Cardiac muscle cell (in vitro differentiated cells and primary cell): ENCODE data around the gene MTG1. TPM values are rescaled to one million over a fixed set of nuclear protein-coding genes. Genes with fewer than 3 reads are reported as not detected.

Experiments
- DNase-seq, 2 donors: peaks; one replicate each; pipeline versions ENCODE4 v3.0.0 to v3.0.0-alpha.2; 2010 to 2017; ENCODE audit warnings: low read depth in 1 of 2, low spot score in 1 of 2
- H3K27ac ChIP-seq: fragments of 200-600 bp; sonication (generic); 2 replicates; pipeline ENCODE4 v1.5.1; 2016
- H3K27me3 ChIP-seq: fragments of 200-600 bp; sonication (generic); 2 replicates; pipeline ENCODE4 v1.6.0; 2016; ENCODE audit warnings: control low read depth
- H3K36me3 ChIP-seq: fragments of 200-600 bp; sonication (generic); 2 replicates; pipeline ENCODE4 v1.5.1; 2016; ENCODE audit warnings: control low read depth
- H3K4me1 ChIP-seq: fragments of 200-600 bp; sonication (generic); 2 replicates; pipeline ENCODE4 v1.8.1; 2017; ENCODE audit warnings: low read depth, mild to moderate bottlenecking, mixed run types
- H3K4me3 ChIP-seq: fragments of 200-600 bp; sonication (generic); 2 replicates; pipeline ENCODE4 v1.5.1; 2016; ENCODE audit warnings: mild to moderate bottlenecking
- H3K9me3 ChIP-seq: fragments of 200-600 bp; sonication (generic); 2 replicates; pipeline ENCODE4 v1.5.1; 2017; ENCODE audit warnings: low read depth, mild to moderate bottlenecking, control low read depth
- polyA plus RNA-seq: library from polyadenylated mRNA; unstranded; fragments of >200 nt; fragmentation: Nextera tagmentation; extraction: Ambion mirVana; gene quantifications from 2 replicates; pipeline ENCODE4 v1.2.1, GENCODE V29; 2016
- total RNA-seq: library from RNA; depleted of rRNA; stranded (reverse); fragments of >200 nt; gene quantifications from 2 replicates; pipeline ENCODE4 v1.2.3, GENCODE V29; 2016
- TF ChIP-seq, protein P1 (sequence below): IDR thresholded peaks from 2 replicates; pipeline ENCODE4 v1.5.1; 2012; ENCODE audit warnings: low read depth, mild to moderate bottlenecking, low read length

Gene MTG1
- total and polyA plus RNA-seq, 2 experiments from 2014 or later = 35.3 to 123 TPM

DNA sequence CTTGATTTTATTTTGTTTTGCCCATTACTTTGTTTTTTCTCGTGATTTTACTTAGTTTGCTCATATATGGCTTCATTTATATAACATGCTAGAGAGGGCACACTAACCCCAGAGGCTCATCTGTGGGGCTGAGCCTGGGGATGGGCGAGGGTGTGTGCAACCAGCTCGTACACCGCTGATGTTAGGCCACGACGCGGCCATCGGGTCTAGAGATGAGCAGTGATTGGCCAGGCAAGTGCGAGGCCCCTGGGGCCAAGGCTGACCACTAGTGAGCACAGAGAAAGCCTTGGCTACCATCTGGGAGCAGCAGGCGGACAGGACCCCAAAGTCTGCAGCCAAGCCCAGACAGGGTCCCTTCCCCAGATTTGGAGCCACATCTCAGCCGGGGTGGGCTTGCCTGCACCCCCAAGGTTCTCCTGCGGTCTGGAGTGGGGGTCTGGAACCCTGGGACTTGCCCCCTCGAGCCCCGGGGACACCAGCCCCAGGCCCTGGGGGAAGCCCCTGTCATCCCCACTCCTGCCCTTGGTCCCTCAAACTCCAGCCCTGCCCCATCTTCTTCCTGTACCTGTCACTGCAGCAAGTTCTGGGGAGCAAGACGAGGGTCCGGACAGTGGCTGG lies 39.9 kb upstream of the MTG1 start:
- TF ChIP-seq, protein P1, sequence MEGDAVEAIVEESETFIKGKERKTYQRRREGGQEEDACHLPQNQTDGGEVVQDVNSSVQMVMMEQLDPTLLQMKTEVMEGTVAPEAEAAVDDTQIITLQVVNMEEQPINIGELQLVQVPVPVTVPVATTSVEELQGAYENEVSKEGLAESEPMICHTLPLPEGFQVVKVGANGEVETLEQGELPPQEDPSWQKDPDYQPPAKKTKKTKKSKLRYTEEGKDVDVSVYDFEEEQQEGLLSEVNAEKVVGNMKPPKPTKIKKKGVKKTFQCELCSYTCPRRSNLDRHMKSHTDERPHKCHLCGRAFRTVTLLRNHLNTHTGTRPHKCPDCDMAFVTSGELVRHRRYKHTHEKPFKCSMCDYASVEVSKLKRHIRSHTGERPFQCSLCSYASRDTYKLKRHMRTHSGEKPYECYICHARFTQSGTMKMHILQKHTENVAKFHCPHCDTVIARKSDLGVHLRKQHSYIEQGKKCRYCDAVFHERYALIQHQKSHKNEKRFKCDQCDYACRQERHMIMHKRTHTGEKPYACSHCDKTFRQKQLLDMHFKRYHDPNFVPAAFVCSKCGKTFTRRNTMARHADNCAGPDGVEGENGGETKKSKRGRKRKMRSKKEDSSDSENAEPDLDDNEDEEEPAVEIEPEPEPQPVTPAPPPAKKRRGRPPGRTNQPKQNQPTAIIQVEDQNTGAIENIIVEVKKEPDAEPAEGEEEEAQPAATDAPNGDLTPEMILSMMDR = no peak
- Histone ChIP-seq H3K9me3 (no peaks in the 10 kb centered on the region), H3K27me3 (no peaks in the 10 kb centered on the region)

DNA sequence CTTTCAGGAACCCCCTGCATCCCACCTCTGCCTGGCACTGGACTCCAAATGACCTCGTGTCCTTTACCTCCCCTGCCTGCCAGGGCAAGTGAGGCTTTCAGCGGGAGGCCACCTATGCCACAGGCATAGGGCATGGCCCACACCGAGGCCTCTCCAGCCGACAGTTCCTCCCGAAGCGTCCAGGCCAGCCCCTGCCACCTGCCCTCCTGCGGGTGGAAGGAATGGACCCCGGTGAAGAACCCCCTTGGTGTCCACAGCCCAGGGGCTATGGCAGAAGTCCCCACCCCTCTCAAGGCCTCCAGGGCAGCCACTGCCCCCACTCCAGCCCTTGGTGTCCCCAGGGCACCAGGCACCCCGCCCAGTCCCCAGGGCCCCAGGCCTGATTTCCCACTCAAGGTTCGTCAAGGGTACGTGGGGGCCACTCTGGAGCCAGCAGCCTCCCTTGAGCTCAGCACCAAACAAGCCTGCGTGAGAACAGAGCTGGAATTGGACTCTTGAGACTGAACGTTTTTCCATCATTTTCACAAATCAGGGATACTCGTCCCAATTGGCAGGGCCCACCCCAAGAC lies 39.2 kb upstream of the MTG1 start:
- Histone ChIP-seq H3K27ac (no peak overlapping the region), H3K4me1 (peaks cover 4% of the 10 kb centered on the region), H3K9me3 (no peaks in the 10 kb centered on the region), H3K36me3 (no peaks in the 10 kb centered on the region), H3K4me3 (no peak overlapping the region), H3K27me3 (no peaks in the 10 kb centered on the region)
- no peak for DNase-seq
- TF ChIP-seq, protein P1 = no peak

More for the DNA sequence above, 39.9 kb upstream of the MTG1 start:
- Histone ChIP-seq H3K4me1 (no peaks in the 10 kb centered on the region), H3K36me3 (no peaks in the 10 kb centered on the region), H3K4me3 (no peak overlapping the region), H3K27ac (no peak overlapping the region)
- DNase-seq = no peak

DNA sequence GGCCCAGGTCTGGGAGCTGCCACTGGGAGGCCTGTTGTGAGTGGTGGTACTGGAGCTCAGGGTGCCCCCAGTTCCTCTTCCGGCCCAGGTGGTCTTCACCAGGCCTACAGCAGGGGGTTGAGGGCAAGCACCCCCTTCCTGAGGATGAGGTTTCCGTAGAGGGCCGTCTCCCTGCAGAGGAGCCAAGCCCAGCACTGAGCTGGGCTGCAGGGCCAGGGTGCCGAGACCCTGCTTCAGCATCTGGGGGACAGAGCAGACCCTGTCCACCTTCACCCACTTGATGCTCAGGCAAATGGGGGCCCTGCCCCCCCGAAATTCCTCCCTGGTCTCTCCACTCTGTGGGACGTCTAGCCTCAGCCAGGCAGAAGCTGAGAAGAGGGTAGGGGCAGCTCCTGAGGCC lies 38.7 kb upstream of the MTG1 start:
- TF ChIP-seq, protein P1 = no peak
- H3K4me1 ChIP-seq = peaks cover 5% of the 10 kb centered on the region
- H3K36me3 ChIP-seq = no peaks in the 10 kb centered on the region
- DNase-seq = no peak
- no peaks in the 10 kb centered on the region for H3K9me3 ChIP-seq
- H3K27me3 ChIP-seq = no peaks in the 10 kb centered on the region
- H3K27ac ChIP-seq = no peak overlapping the region
- no peak overlapping the region for H3K4me3 ChIP-seq

GRCh38 chr10:133355991-133356390 lies 38.0 kb upstream of the MTG1 start:
- no peaks in the 10 kb centered on the region for H3K36me3 ChIP-seq
- no peak overlapping the region for H3K4me3 ChIP-seq
- DNase-seq = no peak
- H3K27me3 ChIP-seq = no peaks in the 10 kb centered on the region
- TF ChIP-seq, protein P1 = no peak
- H3K4me1 ChIP-seq = peaks cover 5% of the 10 kb centered on the region
- no peaks in the 10 kb centered on the region for H3K9me3 ChIP-seq
- H3K27ac ChIP-seq = no peak overlapping the region

GRCh38 chr10:133356549-133357284 lies 37.2 kb upstream of the MTG1 start:
- TF ChIP-seq, protein P1 = no peak
- DNase-seq = peak in 1 of 2 donors; percentile 12
- Histone ChIP-seq H3K9me3 (no peaks in the 10 kb centered on the region), H3K27me3 (no peaks in the 10 kb centered on the region), H3K27ac (no peak overlapping the region), H3K4me1 (peaks cover 5% of the 10 kb centered on the region), H3K4me3 (peak overlapping the region; percentile 46), H3K36me3 (no peaks in the 10 kb centered on the region)
